Renal cortical epithelial cell (primary cell): ENCODE measurements around the gene BAIAP2. TPM values are rescaled to one million over a fixed set of nuclear protein-coding genes. Genes with fewer than 3 reads are reported as not detected.
A peak's percentile ranks its signal among the peaks of the same experiment; 100 is the strongest.
"Not testable (repeated sequence)": the region's sequence is repeated elsewhere in the genome, so short reads cannot be mapped to it uniquely, and the experiment has no call there.

Experiments used
- DNase-seq: peaks from one replicate; pipeline ENCODE4 v3.0.0-alpha.2; 2011; ENCODE audit warnings: low read depth
- total RNA-seq: library from RNA; depleted of rRNA; stranded (reverse); fragments of >200 nt; gene quantifications from 2 replicates; pipeline ENCODE4 v1.2.3, GENCODE V29; 2014

BAIAP2 gene
- total RNA-seq, 1 donor from 2014 or later = 55.2 TPM

DNA sequence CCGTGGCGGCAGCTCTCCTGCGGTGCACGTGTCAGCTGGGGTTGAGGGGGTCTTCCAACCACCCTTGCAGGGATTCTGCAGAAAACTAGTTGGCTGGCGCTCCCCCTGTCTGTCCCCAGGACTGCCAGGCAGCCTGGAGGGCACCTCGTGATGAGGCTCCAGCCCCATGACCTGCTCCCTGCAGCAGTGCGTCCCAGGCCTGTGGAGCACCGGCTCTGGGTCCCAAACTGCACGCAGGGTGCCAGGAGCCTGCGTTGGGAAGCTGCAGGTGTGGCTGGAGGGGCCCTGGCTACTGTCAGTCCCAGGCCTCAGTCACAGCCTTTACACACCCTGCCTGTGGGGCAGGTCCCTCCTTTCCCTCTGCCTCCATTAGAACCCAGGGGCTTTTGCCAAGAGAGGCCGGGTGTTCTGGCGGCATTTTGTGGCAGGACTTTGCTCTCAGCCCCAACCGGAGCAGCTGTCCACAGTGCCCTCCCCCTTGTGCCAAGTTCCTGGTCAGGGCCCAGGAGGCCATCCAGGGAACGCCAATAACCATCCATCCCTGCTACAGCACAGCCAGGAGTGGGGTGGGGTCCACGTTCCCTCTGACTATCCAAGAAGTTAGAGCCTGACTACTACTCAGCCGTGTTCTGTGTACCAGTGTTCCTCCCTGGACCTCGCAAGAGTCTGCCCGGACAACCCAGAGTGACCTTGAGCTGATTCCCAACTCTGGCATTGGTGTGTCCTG, 34.2 kb upstream of the BAIAP2 start:
- no peak for DNase-seq

DNA sequence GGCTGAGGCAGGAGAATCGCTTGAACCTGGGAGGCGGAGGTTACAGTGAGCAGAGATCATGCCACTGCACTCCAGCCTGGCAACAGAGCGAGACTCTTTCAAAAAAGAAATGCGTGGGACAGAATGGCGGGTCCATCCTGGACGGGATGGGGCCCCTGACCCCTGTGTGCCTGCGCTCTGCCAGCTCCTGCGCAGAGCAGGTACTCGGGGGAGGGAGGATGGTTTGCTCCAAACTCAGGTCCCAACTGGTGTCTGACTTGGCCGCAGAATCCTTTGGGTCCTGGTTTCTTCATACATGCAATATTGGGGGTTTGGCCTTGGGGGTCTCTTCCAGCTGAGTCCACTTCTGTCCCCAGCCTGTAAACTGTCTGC, 33.0 kb upstream of the BAIAP2 start:
- no peak for DNase-seq

- DNase-seq = peak; percentile 45
Observed at GRCh38 chr17:81002409-81003361, 32.3 kb upstream of the BAIAP2 start.

DNA sequence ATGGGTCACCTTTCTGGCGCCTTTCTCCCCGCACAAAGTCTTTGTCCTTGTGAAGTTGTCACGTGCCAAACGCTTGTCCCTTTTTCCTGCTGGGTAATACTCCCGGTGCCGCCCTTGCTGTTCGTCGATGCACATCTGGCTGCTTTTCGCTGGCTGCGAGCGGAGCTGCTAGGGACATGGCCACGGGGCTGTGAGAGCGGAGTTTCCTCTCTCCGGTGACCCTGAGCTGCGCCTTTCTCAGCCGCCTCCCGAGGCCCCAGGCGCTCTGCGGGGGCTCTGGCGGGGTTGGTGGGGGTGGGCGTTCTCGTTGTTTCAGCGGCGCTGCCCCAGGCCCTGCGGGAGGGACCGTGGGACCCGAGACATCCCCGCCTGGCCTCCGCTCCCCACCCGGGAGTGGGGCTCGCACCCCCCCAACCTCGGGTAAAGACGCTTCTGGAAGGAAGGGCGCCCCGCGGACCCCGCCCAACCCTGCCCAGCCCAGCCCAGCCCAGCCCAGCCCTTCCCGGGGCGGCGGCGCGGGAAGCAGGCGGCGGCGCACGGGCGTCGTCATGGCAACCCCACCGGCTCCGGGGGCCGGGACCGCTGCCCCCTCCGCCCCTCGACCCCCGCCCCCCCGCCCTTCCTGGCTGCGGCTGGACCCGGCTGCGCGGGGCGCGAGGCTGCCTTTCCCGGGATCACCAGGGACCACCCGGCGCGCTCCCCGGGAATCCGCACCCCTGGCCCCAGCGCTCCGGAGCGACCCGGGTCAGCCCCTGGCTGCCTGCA, 31.1 kb upstream of the BAIAP2 start:
- no peak for DNase-seq

DNA sequence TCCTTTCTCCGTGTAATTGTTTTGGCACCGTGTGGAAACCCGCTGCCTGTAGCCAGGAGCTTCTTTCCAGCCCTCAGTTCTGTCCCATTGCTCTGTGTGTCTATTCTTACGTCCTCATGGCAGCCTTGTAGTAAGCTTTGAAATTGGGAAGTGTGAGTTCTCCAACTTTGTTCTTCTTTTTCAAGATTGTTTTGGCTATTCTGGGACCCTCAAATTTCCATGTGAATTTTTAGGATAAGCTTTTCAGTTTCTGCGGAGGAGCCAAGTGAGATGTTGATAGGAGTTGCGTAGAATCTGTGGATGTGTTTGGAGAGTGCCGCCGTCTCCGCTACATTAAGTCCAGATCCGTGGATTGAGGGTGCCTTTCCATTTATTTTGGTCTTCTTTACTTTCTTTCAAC, 28.1 kb upstream of the BAIAP2 start:
- DNase-seq = no peak

DNA sequence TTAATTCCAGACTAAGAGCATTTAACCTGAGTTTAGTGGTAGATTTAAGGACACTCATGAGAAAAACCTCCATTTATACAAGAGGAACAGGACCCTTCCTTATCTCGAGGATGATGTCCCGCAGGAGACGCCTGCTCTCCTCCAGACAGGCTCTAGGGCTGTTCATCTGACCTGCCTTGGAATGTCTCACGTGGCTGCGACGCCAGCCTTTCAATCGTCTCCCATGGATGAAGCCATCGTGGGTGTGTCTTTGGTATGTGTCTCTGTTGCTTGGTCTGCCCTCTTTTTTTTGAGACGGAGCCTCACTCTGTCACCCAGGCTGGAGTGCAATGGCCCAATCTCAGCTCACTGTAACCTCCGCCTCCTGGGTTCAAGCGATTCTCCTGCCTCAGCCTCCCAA, 26.8 kb upstream of the BAIAP2 start:
- no peak for DNase-seq

GRCh38 chr17:81009136-81009535, 25.8 kb upstream of the BAIAP2 start:
- no peak for DNase-seq

- no peak for DNase-seq
Observed at GRCh38 chr17:81010935-81011334, 24.0 kb upstream of the BAIAP2 start.

DNA sequence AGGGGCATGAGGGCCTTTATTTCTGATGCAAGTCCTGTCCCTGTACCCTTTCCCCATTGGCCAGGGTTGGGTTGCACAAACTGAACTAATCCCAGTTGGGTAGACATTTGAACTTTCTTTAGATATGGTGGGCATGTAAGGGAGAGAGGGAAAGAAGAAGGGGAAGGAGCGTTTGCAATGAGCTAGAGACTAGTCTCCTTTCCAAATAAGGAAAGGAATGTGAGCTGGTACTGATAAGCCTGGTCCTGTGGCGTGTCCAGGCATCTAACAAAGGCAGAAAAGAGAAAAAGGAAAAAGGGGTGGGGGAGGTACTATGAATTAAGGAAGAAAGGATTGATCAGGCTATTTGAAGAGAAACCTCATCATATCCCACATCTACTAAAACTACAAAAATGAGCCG, 23.0 kb upstream of the BAIAP2 start:
- no peak for DNase-seq

DNA sequence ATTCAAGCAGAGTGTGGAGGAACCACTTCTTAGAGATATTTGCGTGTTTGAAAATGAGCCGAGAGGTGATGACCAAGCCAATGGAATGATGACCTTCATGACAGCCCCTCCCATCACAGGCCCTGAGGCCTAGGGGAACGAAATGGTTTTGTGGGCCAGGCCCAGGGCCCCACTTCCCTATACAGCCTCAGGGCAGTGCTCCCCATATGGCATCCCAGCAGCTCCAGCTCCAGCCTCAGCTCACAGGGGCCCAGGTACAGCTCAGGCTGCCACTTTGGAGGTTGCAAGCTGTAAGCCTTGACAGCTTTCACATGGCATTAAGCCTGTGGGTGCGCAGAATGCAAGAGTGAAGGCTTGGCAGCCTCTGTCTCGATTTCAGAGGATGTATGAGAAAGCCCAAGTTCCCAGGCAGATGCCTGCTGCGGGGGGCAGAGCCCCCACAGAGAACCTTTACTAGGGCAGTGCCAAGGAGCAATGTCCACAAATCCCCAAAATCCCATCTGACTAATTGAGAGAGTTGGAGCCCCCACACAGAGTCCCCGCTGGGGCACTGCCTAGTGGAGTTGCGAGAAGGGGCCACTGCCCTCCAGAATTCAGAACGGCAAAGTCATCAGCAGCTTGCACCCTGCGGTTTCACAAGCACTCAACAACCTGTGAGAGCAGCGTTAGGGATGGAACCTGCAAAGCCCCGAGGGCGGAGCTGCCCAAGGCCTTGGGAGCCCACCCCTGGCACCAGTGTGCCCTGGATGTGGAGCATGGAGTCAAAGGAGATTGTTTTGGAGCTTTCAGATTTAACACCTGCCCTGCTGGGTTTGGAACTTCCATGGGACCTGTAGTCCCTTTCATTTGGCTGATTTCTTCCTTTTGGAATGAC, 22.1 kb upstream of the BAIAP2 start:
- DNase-seq = no peak

DNA sequence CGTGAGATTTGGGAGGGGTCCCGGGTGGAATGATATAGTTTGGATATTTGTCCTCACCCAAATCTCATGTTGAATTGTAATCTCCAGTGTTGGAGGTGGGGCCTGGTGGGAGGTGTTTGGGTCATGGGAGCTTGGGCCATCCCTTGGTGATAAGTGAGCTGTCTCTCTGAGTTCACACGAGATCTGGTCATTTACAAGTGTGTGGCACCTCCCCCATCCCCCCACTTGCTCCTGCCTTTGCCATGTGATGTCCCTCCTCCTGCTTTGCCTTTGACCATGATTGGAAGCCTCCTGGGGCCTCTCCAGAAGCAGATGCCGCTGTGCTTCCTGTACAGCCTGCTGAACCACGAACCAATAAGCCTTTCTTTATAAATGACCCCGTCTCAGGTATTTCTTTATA, 21.3 kb upstream of the BAIAP2 start:
- DNase-seq = no peak

DNA sequence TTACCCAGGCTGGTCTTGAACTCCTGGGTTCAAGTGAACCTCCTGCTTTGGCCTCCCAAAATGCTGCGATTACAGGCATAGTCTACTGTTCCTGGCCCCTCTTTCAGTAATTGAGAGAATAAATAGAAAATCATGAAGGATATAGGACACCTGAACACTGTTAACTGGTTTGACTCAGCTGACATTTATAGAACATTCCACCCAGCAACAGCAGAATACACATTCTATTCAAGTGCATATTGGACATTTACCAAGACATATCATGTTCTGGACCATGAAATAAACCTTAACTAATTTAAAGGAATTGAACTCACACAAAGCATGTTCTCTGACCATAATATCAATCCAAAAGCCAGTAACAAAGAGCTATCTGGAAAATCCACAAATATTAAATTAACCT, 19.8 kb upstream of the BAIAP2 start:
- DNase-seq = no peak

GRCh38 chr17:81016575-81016974, 18.4 kb upstream of the BAIAP2 start:
- DNase-seq = no peak

DNA sequence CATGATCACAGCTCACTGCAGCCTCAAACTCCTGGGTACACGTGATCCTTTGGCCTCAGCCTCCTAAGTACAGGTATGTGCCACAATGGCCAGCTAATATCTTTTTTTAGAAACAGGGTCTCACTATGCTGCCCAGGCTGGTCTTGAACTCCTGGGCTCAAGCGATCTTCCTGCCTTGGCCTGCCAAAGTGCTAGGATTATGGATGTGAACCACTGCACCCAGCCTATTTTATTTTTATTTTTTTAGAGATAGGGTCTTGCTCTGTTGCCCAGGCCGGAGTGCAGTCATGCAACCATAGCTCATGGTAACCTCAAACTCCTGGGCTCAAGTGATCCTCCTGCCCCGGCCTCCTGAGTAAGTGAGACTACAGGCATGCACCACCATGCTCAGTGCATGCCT, 17.6 kb upstream of the BAIAP2 start:
- DNase-seq = not testable (repeated sequence)

- DNase-seq = peak; percentile 47
Observed at GRCh38 chr17:81018044-81018802, 16.7 kb upstream of the BAIAP2 start.

DNA sequence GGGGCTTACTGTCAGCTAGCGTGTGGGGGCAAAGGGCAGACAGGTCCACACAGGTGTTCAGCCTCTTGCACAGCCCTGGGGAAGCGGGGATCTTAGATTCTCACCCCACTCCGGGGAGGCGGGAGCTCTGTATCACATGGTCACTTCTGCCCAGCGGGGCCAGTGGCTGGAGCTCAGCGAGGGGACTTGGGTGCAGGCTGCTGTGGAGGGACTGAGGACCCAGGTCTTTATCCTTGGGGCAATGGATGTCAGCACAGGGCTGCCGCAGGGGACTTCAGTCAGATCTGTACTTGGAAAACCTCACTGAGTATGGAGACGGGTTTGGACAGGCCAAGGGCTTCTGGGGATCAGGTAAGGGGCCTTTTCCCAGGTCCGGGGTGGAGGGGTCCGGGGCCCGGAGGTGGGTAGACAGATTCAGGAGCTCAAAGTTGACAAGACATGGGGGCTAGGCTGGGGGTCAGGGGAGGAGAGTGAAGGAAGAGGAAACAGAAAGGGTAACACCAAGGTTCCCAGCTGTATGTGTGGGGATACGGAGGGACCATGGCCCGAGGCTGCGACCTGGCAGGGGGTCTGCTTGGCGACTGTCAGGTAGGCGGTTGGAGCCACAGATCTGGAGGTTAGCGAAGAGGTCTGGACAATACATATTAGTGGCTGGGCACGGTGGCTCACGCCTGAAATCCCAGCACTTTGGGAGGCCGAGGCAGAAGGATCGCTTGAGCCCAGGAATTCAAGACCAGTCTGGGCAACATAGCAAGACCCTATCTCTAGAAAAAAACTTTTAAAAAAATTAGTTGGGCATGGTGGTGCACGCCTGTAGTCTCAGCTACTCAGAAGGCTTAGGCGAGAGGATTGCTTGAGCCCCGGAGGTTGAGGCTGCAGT, 15.1 kb upstream of the BAIAP2 start:
- no peak for DNase-seq

GRCh38 chr17:81020443-81020766, 14.5 kb upstream of the BAIAP2 start:
- no peak for DNase-seq

GRCh38 chr17:81020767-81021497, 14.0 kb upstream of the BAIAP2 start:
- no peak for DNase-seq
